Endothelial cell of umbilical vein (primary cell): ENCODE data around the gene C10orf67. TPM values are rescaled to one million over a fixed set of nuclear protein-coding genes. Genes with fewer than 3 reads are reported as not detected.

Experiments
- BruUV-seq: library from RNA; stranded (reverse); fragments of 400-500 nt; replicated peaks from 2 replicates; lab custom pipeline; 2021; lab: Mats Ljungman, UMichigan
- CTCF ChIA-PET: fragments of 300-600, 350-600 bp; sonication (Branson Sonifier 250); formaldehyde crosslinking; loops from one replicate; lab custom pipeline; 2021; ENCODE audit warnings: antibody characterized with exemption, inconsistent platforms; lab: Charles Lee
- POLR2A ChIA-PET: fragments of 300-600, 350-600 bp; sonication (Branson Sonifier 250); formaldehyde crosslinking; loops from one replicate; lab custom pipeline; 2021; ENCODE audit warnings: antibody characterized with exemption, inconsistent platforms; lab: Charles Lee
- DNase-seq: peaks from one replicate; pipeline ENCODE4 v3.0.0-alpha.2; 2011; ENCODE audit warnings: low read depth, low spot score
- FAIRE-seq: peaks from 2 replicates; lab custom pipeline; 2011; peaks lifted over from hg19 to GRCh38; lab: Jason Lieb, UNC
- H2AFZ ChIP-seq: 2 replicates; pipeline ENCODE4 v1.6.0; 2012; ENCODE audit warnings: low read depth, low read length, control low read depth, inconsistent platforms
- H3K27ac ChIP-seq: 2 replicates; pipeline ENCODE4 v1.5.1; 2011; ENCODE audit warnings: low read depth, mild to moderate bottlenecking, control low read depth, low read length, moderate library complexity; ENCODE audit not compliant: insufficient read depth
- H3K27me3 ChIP-seq, 2 experiments: 2 replicates each; pipeline versions ENCODE4 v1.6.0 to v1.6.1; 2011; ENCODE audit warnings: low read length in 2 of 2, mixed read lengths in 1 of 2; ENCODE audit not compliant: control insufficient read depth in 2 of 2, insufficient read depth in 2 of 2
- H3K36me3 ChIP-seq, 2 experiments: 2 replicates in 1 of 2; 3 replicates in 1 of 2; pipeline ENCODE4 v1.5.1; 2011; ENCODE audit warnings: low read length in 2 of 2, mild to moderate bottlenecking in 1 of 2, moderate library complexity in 1 of 2; ENCODE audit not compliant: control insufficient read depth in 2 of 2, insufficient read depth in 2 of 2; ENCODE audit errors: extremely low read depth in 1 of 2
- H3K4me1 ChIP-seq: 3 replicates; pipeline ENCODE4 v1.5.1; 2011; ENCODE audit warnings: mild to moderate bottlenecking, low read length; ENCODE audit not compliant: control insufficient read depth, insufficient read depth; ENCODE audit errors: extremely low read depth
- H3K4me2 ChIP-seq: 2 replicates; pipeline ENCODE4 v1.6.1; 2011; ENCODE audit warnings: low read length, control low read depth, mixed read lengths; ENCODE audit not compliant: insufficient read depth
- H3K4me3 ChIP-seq, 3 experiments: fragments of 200-600 bp in 1 of 3; sonication (generic), shearing (Covaris generic) in 1 of 3; replicated peaks in 1 of 3; 2 replicates each; pipeline ENCODE4 v1.5.1; 2011 to 2016; ENCODE audit warnings: control low read depth in 3 of 3, low read length in 3 of 3, mild to moderate bottlenecking in 2 of 3, inconsistent platforms in 1 of 3, low read depth in 1 of 3, moderate library complexity in 1 of 3; ENCODE audit not compliant: insufficient read depth in 1 of 3
- H3K79me2 ChIP-seq: 2 replicates; pipeline ENCODE4 v1.6.0; 2012; ENCODE audit warnings: low read length, inconsistent platforms; ENCODE audit not compliant: control insufficient read depth, insufficient read depth
- H3K9ac ChIP-seq: replicated peaks from 2 replicates; pipeline ENCODE3; 2011; ENCODE audit warnings: low read length, control low read depth; ENCODE audit not compliant: insufficient read depth; ENCODE audit errors: extremely low read depth
- H3K9me1 ChIP-seq: replicated peaks from 3 replicates; pipeline ENCODE4 v1.6.0; 2011; ENCODE audit warnings: mild to moderate bottlenecking, low read length; ENCODE audit not compliant: control insufficient read depth, insufficient read depth; ENCODE audit errors: extremely low read depth
- H3K9me3 ChIP-seq: replicated peaks from 2 replicates; pipeline ENCODE4 v1.5.1; 2012; ENCODE audit warnings: low read length, inconsistent platforms; ENCODE audit not compliant: control insufficient read depth, insufficient read depth
- H4K20me1 ChIP-seq: replicated peaks from 2 replicates; pipeline ENCODE3; 2011; ENCODE audit warnings: mild to moderate bottlenecking, low read length; ENCODE audit not compliant: control insufficient read depth, insufficient read depth; ENCODE audit errors: extremely low read depth
- FOS ChIP-seq: IDR thresholded peaks from 2 replicates; pipeline ENCODE4 v1.6.1; 2011; ENCODE audit warnings: mild to moderate bottlenecking, low read length, moderate library complexity, borderline replicate concordance; ENCODE audit not compliant: insufficient read depth
- JUN ChIP-seq: IDR thresholded peaks from 2 replicates; pipeline ENCODE4 v1.6.1; 2011; ENCODE audit warnings: borderline replicate concordance, low read depth; ENCODE audit not compliant: insufficient read length, insufficient read depth
- MYC ChIP-seq: IDR thresholded peaks from one replicate; pipeline ENCODE4 v1.6.1; 2011; ENCODE audit warnings: mild to moderate bottlenecking, low read depth, low read length
- dilution Hi-C: fragments of 300-500 bp; cut with MboI; formaldehyde crosslinking; loops from one replicate; pipeline ENCODE4 v1.15.0; 2019; ENCODE audit warnings: low sequenced_read_pairs; ENCODE audit not compliant: extremely low pct_ligation_motif_present
- intact Hi-C: fragments of 100-400 bp; cut with micrococcal nuclease; formaldehyde crosslinking; loops from one replicate; pipeline ENCODE4 v1.10.0; 2022
- polyA plus RNA-seq, 4 experiments: library from polyadenylated mRNA; depleted of rRNA in 3 of 4; stranded (reverse) in 3 of 4; unstranded in 1 of 4; fragments of >200 nt; gene quantifications; 2 replicates each; pipeline versions ENCODE4 v1.2.1 to v1.2.3, GENCODE V29; 2011 to 2012; ENCODE audit warnings: missing spikeins in 1 of 4
- total RNA-seq: library from RNA; stranded (reverse); gene quantifications from 2 replicates; pipeline ENCODE4 v1.2.3, GENCODE V29; 2021
- TF ChIP-seq, protein P1 (sequence below), 2 donors: IDR thresholded peaks; 1 replicate in 1 of 2; 2 replicates in 1 of 2; pipeline ENCODE4 v1.5.1; 2011; ENCODE audit warnings: low read length in 2 of 2, mild to moderate bottlenecking in 2 of 2, moderate library complexity in 2 of 2, control low read depth in 1 of 2, inconsistent platforms in 1 of 2, low read depth in 1 of 2; ENCODE audit not compliant: insufficient read depth in 1 of 2; ENCODE audit errors: extremely low read depth in 1 of 2

The C10orf67 gene
- total and polyA plus RNA-seq, 2 donors (not counting 3 experiments of a cell fraction or from before 2014, with no cell fraction given): not detected

DNA sequence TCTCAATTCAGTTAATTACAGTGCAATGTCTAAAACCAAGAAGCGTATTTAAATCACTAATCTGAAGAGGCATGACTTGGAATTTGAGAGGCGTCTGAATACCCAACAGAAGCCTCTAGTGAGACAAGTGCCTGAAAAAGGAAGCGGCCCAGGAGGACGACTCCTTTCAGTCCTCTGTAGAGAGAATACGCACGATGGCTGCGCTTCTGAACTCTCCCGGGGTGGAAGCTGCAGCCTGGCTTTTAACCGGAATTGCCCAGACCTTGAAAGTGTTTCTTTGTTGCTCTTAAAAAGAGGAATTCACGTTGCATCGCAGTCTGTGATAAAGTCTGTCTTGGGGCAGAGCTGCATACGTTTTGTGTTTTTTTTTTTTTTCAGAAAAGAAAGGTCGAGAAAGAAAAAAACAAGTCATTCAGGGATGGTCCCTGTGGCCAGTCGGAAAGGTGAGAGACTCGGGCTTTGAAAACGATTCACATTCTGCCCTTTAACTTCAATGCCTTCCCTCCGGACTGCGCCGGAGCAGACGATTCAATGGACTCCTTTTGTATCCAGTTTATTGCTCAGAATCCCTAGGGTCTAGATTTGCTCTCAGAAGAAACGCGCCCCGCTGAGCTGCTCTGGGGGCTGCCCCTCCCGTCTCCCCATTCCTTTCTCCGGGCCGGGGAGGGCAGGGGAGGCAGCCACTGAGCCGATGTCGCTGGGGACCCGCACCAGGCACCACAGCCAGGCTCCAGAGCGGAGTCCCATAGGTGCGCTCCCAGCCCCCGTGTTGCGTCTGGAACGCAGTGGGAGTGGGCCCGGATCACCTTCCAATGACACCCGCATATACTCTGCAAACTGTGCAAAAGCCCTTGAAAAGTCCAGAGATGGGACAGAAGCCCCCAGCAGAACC is 153.5 kb downstream of the C10orf67 start:
- POLR2A ChIA-PET: no interaction called here
- H3K9me1 ChIP-seq: no peaks in the 10 kb centered on the region
- no peak overlapping the region for H3K9ac ChIP-seq
- no peak overlapping the region for H2AFZ ChIP-seq
- peaks cover 53 to 58% of the 10 kb centered on the region in 2 experiments for H3K27me3 ChIP-seq
- DNase-seq: no peak
- intact Hi-C loops: no loop called here
- no peaks in the 10 kb centered on the region for H3K9me3 ChIP-seq
- CTCF ChIA-PET: no interaction called here
- H3K4me1 ChIP-seq: no peaks in the 10 kb centered on the region
- no peaks in the 10 kb centered on the region for H3K36me3 ChIP-seq
- TF ChIP-seq MYC (no peak), JUN (no peak), FOS (no peak)
- TF ChIP-seq, protein P1, sequence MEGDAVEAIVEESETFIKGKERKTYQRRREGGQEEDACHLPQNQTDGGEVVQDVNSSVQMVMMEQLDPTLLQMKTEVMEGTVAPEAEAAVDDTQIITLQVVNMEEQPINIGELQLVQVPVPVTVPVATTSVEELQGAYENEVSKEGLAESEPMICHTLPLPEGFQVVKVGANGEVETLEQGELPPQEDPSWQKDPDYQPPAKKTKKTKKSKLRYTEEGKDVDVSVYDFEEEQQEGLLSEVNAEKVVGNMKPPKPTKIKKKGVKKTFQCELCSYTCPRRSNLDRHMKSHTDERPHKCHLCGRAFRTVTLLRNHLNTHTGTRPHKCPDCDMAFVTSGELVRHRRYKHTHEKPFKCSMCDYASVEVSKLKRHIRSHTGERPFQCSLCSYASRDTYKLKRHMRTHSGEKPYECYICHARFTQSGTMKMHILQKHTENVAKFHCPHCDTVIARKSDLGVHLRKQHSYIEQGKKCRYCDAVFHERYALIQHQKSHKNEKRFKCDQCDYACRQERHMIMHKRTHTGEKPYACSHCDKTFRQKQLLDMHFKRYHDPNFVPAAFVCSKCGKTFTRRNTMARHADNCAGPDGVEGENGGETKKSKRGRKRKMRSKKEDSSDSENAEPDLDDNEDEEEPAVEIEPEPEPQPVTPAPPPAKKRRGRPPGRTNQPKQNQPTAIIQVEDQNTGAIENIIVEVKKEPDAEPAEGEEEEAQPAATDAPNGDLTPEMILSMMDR (IDR thresholded peaks at IDR 0.05; ENCODE audit: extremely low read depth in 1 of 2, insufficient read depth in 1 of 2, low read depth in 1 of 2, low read length in 2 of 2): no peak
- H3K79me2 ChIP-seq: no peaks in the 10 kb centered on the region
- no peak overlapping the region for H3K4me2 ChIP-seq
- no peak overlapping the region for H3K27ac ChIP-seq
- no peak overlapping the region for H3K4me3 ChIP-seq
- no TSS peak for BruUV-seq
- FAIRE-seq: no peak
- no peaks in the 10 kb centered on the region for H4K20me1 ChIP-seq
- dilution Hi-C loops: no loop called here
